ENCODE results near the gene ASIC4.

ASIC4 gene

GRCh38 chr2:219480004-219480403 is 34.3 kb upstream of the ASIC4 start:
- no peak for TF ChIP-seq CTCF (IDR thresholded peaks at IDR 0.05; ENCODE audit: low read length, missing control alignments)
- H3K4me3 ChIP-seq (replicated peaks; ENCODE audit: low read depth, low read length) = no peak overlapping the region
- no peak for DNase-seq (ENCODE audit: low read depth)

GRCh38 chr2:219482674-219483405 is 31.4 kb upstream of the ASIC4 start:
- DNase-seq (ENCODE audit: low read depth) = no peak
- no peak overlapping the region for H3K4me3 ChIP-seq (replicated peaks; ENCODE audit: low read depth, low read length)
- no peak for TF ChIP-seq CTCF (IDR thresholded peaks at IDR 0.05; ENCODE audit: low read length, missing control alignments)

GRCh38 chr2:219483451-219484342 is 30.6 kb upstream of the ASIC4 start:
- TF ChIP-seq CTCF (IDR thresholded peaks at IDR 0.05; ENCODE audit: low read length, missing control alignments) = no peak
- H3K4me3 ChIP-seq (replicated peaks; ENCODE audit: low read depth, low read length) = no peak overlapping the region
- DNase-seq (ENCODE audit: low read depth) = no peak

GRCh38 chr2:219484343-219485200 is 29.7 kb upstream of the ASIC4 start:
- no peak for DNase-seq (ENCODE audit: low read depth)
- no peak for TF ChIP-seq CTCF (IDR thresholded peaks at IDR 0.05; ENCODE audit: low read length, missing control alignments)
- no peak overlapping the region for H3K4me3 ChIP-seq (replicated peaks; ENCODE audit: low read depth, low read length)

GRCh38 chr2:219485201-219485580 is 29.1 kb upstream of the ASIC4 start:
- no peak overlapping the region for H3K4me3 ChIP-seq (replicated peaks; ENCODE audit: low read depth, low read length)
- no peak for DNase-seq (ENCODE audit: low read depth)
- no peak for TF ChIP-seq CTCF (IDR thresholded peaks at IDR 0.05; ENCODE audit: low read length, missing control alignments)

- H3K4me3 ChIP-seq (replicated peaks; ENCODE audit: low read depth, low read length) = no peak overlapping the region
- DNase-seq (ENCODE audit: low read depth) = no peak
- TF ChIP-seq CTCF (IDR thresholded peaks at IDR 0.05; ENCODE audit: low read length, missing control alignments) = no peak
Observed at GRCh38 chr2:219486380-219486959, 27.8 kb upstream of the ASIC4 start.

Measured in fibroblast of pulmonary artery (primary cell).